Fibroblast of lung (primary cell): ENCODE data around the gene SDK2. TPM values are rescaled to one million over a fixed set of nuclear protein-coding genes. Genes with fewer than 3 reads are reported as not detected.

Experiments used
- DNase-seq, 2 donors: peaks; one replicate each; pipeline versions ENCODE4 v3.0.0 to v3.0.0-alpha.2; 2010; ENCODE audit warnings: low read depth in 2 of 2
- H2AFZ ChIP-seq: 2 replicates; pipeline ENCODE4 v1.5.1; 2012; ENCODE audit warnings: low read length, control low read depth, inconsistent platforms
- H3K27ac ChIP-seq: 2 replicates; pipeline ENCODE4 v1.5.1; 2011; ENCODE audit warnings: low read length, control low read depth; ENCODE audit not compliant: insufficient read depth
- H3K27me3 ChIP-seq: 2 replicates; pipeline ENCODE4 v1.5.1; 2011; ENCODE audit warnings: mild to moderate bottlenecking, low read length; ENCODE audit not compliant: control insufficient read depth, insufficient read depth
- H3K36me3 ChIP-seq: 2 replicates; pipeline ENCODE4 v1.5.1; 2011; ENCODE audit warnings: low read length; ENCODE audit not compliant: control insufficient read depth, insufficient read depth
- H3K4me1 ChIP-seq: 2 replicates; pipeline ENCODE4 v1.5.1; 2011; ENCODE audit warnings: low read length; ENCODE audit not compliant: control insufficient read depth, insufficient read depth; ENCODE audit errors: extremely low read depth
- H3K4me2 ChIP-seq: 2 replicates; pipeline ENCODE4 v1.5.1; 2011; ENCODE audit warnings: low read length, control low read depth; ENCODE audit not compliant: insufficient read depth; ENCODE audit errors: extremely low read depth
- H3K4me3 ChIP-seq, 4 experiments: fragments of 200-600 bp in 1 of 4; sonication (generic) in 1 of 4; replicated peaks in 1 of 4; 2 replicates each; pipeline ENCODE4 v1.5.1; 2011 to 2016; ENCODE audit warnings: low read length in 4 of 4, low read depth in 3 of 4, mild to moderate bottlenecking in 3 of 4, control low read depth in 2 of 4, inconsistent platforms in 1 of 4, mixed read lengths in 1 of 4; ENCODE audit not compliant: insufficient read depth in 1 of 4; ENCODE audit errors: control extremely low read depth in 1 of 4
- H3K79me2 ChIP-seq: 2 replicates; pipeline ENCODE4 v1.5.1; 2012; ENCODE audit warnings: mild to moderate bottlenecking, low read length, inconsistent platforms; ENCODE audit not compliant: control insufficient read depth, insufficient read depth
- H3K9ac ChIP-seq: 2 replicates; pipeline ENCODE4 v1.5.1; 2011; ENCODE audit warnings: mild to moderate bottlenecking, low read length, control low read depth; ENCODE audit not compliant: insufficient read depth
- H3K9me3 ChIP-seq: 2 replicates; pipeline ENCODE4 v1.5.1; 2012; ENCODE audit warnings: low read depth, low read length; ENCODE audit not compliant: control insufficient read depth, insufficient read depth
- H4K20me1 ChIP-seq: 2 replicates; pipeline ENCODE4 v1.5.1; 2011; ENCODE audit warnings: low read length; ENCODE audit not compliant: control insufficient read depth, insufficient read depth; ENCODE audit errors: extremely low read depth
- CTCF ChIP-seq, 2 donors: IDR thresholded peaks in 1 of 2; conservative IDR thresholded peaks in 1 of 2; 1 replicate in 1 of 2; 2 replicates in 1 of 2; pipeline ENCODE4 v1.5.1; 2011 to 2012; ENCODE audit warnings: low read length in 2 of 2, control low read depth in 1 of 2, inconsistent platforms in 1 of 2, low read depth in 1 of 2, mild to moderate bottlenecking in 1 of 2
- EZH2 ChIP-seq: IDR thresholded peaks from 2 replicates; pipeline ENCODE4 v1.5.1; 2012; ENCODE audit warnings: low read length, control low read depth, mild to moderate bottlenecking; ENCODE audit errors: missing control alignments
- polyA plus RNA-seq, 2 donors: library from polyadenylated mRNA; depleted of rRNA in 1 of 2; stranded (reverse) in 1 of 2; unstranded in 1 of 2; fragments of >200 nt; gene quantifications; 2 replicates each; pipeline ENCODE4 v1.2.1, GENCODE V29; 2011 to 2012; ENCODE audit warnings: missing spikeins in 1 of 2
- total RNA-seq: library from RNA; depleted of rRNA; stranded (reverse); fragments of >200 nt; gene quantifications from 2 replicates; pipeline ENCODE4 v1.2.1, GENCODE V29; 2014

SDK2 gene
- total and polyA plus RNA-seq, 2 donors (not counting 1 experiment from before 2014, with no cell fraction given) = under 0.01 to 0.01 TPM

- Histone ChIP-seq H4K20me1 (no peaks in the 10 kb centered on the region), H3K36me3 (no peaks in the 10 kb centered on the region), H3K79me2 (no peaks in the 10 kb centered on the region), H3K4me1 (peaks cover 2% of the 10 kb centered on the region), H3K4me2 (no peak overlapping the region), H3K27me3 (no peaks in the 10 kb centered on the region), H3K4me3 (no peak overlapping the region), H2AFZ (no peak overlapping the region), H3K9me3 (no peaks in the 10 kb centered on the region), H3K9ac (no peak overlapping the region), H3K27ac (no peak overlapping the region)
- TF ChIP-seq EZH2 (no peak), CTCF (conservative IDR thresholded peaks at IDR 0.05 in 1 of 2, IDR thresholded peaks at IDR 0.05 in 1 of 2; ENCODE audit: low read depth in 1 of 2, low read length in 2 of 2) (no peak)
- no peak for DNase-seq
These were observed 278.9 kb downstream of the SDK2 start for GRCh38 chr17:73365301-73365874.

- H3K4me3 ChIP-seq = no peak overlapping the region
- TF ChIP-seq EZH2 (no peak), CTCF (conservative IDR thresholded peaks at IDR 0.05 in 1 of 2, IDR thresholded peaks at IDR 0.05 in 1 of 2; ENCODE audit: low read depth in 1 of 2, low read length in 2 of 2) (no peak)
- peaks cover 2% of the 10 kb centered on the region for H3K4me1 ChIP-seq
- H3K36me3 ChIP-seq = no peaks in the 10 kb centered on the region
- no peak overlapping the region for H3K4me2 ChIP-seq
- H3K27me3 ChIP-seq = no peaks in the 10 kb centered on the region
- H4K20me1 ChIP-seq = no peaks in the 10 kb centered on the region
- no peaks in the 10 kb centered on the region for H3K9me3 ChIP-seq
- no peak for DNase-seq
- H3K9ac ChIP-seq = no peak overlapping the region
- H2AFZ ChIP-seq = no peak overlapping the region
- no peaks in the 10 kb centered on the region for H3K79me2 ChIP-seq
- no peak overlapping the region for H3K27ac ChIP-seq
These were observed 280.1 kb downstream of the SDK2 start for GRCh38 chr17:73364155-73364522.

- Histone ChIP-seq H3K4me1 (peaks cover 2% of the 10 kb centered on the region), H3K9me3 (no peaks in the 10 kb centered on the region), H3K9ac (no peak overlapping the region), H3K36me3 (no peaks in the 10 kb centered on the region), H4K20me1 (no peaks in the 10 kb centered on the region), H3K4me3 (no peak overlapping the region), H3K79me2 (no peaks in the 10 kb centered on the region), H3K27me3 (no peaks in the 10 kb centered on the region), H2AFZ (no peak overlapping the region), H3K27ac (no peak overlapping the region), H3K4me2 (no peak overlapping the region)
- DNase-seq = no peak
- no peak for TF ChIP-seq CTCF (conservative IDR thresholded peaks at IDR 0.05 in 1 of 2, IDR thresholded peaks at IDR 0.05 in 1 of 2; ENCODE audit: low read depth in 1 of 2, low read length in 2 of 2)
- TF ChIP-seq EZH2 = no peak
These were observed 280.6 kb downstream of the SDK2 start for GRCh38 chr17:73363442-73364154.
